GM18499 (cell line): ENCODE results near the gene NPPA.

Source experiments
- ATAC-seq: cut with Tn5 transposase; IDR thresholded peaks from one replicate; pipeline ENCODE4 v1.9.1; 2021; ENCODE audit warnings: moderate number of reproducible peaks; ENCODE audit not compliant: insufficient read depth, unreplicated experiment

NPPA gene

GRCh38 chr1:11845641-11846335, 1.8 kb downstream of the NPPA start:
- ATAC-seq = no peak

GRCh38 chr1:11842154-11843041, 5.2 kb downstream of the NPPA start:
- ATAC-seq = no peak

- no peak for ATAC-seq
Observed at GRCh38 chr1:11841245-11842153, 6.1 kb downstream of the NPPA start.

- no peak for ATAC-seq
Observed at GRCh38 chr1:11839727-11840705, 7.6 kb downstream of the NPPA start.

- no peak for ATAC-seq
Observed at GRCh38 chr1:11838349-11839272, 9.0 kb downstream of the NPPA start.

GRCh38 chr1:11837767-11838348, 9.7 kb downstream of the NPPA start:
- no peak for ATAC-seq

- no peak for ATAC-seq
Observed at GRCh38 chr1:11836955-11837766, 10.4 kb downstream of the NPPA start.

GRCh38 chr1:11835441-11836225, 11.9 kb downstream of the NPPA start:
- ATAC-seq = no peak

GRCh38 chr1:11833900-11834299, 13.7 kb downstream of the NPPA start:
- no peak for ATAC-seq

GRCh38 chr1:11833497-11833896, 14.1 kb downstream of the NPPA start:
- ATAC-seq = no peak

- ATAC-seq = no peak
Observed at GRCh38 chr1:11831945-11832725, 15.4 kb downstream of the NPPA start.

- ATAC-seq = no peak
Observed at GRCh38 chr1:11828511-11828910, 19.1 kb downstream of the NPPA start.

GRCh38 chr1:11826946-11827345, 20.6 kb downstream of the NPPA start:
- ATAC-seq = no peak

- no peak for ATAC-seq
Observed at GRCh38 chr1:11825131-11825530, 22.5 kb downstream of the NPPA start.

GRCh38 chr1:11823366-11824137, 24.0 kb downstream of the NPPA start:
- no peak for ATAC-seq
